ENCODE results near the gene YIPF3.
"Not testable (repeated sequence)": the region's sequence is repeated elsewhere in the genome, so short reads cannot be mapped to it uniquely, and the experiment has no call there.

YIPF3 gene

DNA sequence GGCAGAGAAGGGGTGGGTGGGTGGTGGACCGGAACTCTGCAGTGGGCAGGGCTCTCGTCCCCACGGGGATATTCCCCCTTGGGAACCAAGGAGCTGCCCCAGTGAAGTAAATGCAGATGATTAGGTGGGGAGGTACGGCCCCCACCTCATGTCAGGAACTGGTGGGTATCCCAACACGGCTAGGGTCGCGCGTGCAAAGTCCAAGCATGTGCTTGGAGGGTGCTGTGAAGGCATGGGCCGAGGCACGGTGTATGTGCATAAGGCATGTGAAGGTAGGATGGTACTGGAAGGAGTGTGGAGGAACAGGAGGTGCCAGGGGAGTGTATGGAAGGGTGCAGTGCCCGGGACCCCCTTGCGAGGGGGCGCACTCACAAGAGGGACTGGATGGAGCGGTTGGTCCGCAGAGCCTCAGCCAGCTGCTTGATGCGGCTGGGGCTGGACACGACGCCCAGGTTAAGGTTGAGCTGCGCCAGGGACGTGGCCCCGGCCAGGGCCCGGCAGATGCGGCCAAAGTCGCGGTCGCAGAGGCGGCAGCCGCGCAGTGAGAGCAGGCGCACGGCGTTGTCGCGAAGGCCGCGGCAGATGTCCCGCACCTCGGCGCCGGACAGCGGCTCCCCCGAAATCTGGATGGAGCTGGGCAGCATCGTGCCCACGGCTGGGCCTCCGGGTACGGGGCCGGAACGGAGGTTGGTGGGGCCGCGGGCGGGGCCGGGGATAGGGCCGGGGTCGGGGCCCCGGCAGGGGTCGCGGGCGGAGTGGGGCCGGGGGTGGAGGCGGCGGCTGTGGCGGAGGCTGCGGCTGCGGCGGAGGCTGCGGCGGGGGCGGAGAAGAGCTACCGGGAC lies 7.4 kb downstream of the YIPF3 start:
- DNase-seq = no peak

DNA sequence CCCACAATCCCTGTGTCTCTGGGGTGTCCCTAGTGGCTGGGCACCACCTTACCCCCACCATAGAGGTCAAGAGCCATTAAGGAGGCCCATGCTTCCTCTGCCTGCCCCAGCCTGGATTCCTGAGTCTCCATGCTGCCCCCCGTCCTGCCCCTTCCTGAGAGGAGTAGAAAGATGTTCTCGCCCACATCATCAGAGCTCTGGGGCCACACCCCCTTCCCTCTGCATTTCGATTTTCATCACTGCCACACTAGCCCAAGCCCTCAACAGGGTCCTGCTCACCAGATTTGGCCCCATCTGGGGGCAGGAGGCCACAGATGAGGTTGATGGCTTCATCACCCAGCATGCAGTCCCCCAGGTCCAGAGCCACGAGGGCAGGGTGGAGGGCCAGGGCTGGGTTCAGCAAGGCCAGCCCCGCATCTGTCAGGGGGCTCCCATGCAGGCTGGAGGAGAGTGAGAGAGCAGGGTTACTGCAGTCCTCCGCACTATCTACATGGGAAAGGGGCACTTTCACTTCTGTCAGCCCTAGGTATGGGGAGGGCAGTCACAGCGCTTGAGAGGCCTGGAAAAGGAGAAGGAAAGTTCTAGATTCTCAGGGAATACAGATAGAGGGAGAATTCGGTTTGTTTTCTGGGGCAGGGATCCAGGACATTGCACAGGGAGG lies 8.1 kb downstream of the YIPF3 start:
- DNase-seq = no peak

DNA sequence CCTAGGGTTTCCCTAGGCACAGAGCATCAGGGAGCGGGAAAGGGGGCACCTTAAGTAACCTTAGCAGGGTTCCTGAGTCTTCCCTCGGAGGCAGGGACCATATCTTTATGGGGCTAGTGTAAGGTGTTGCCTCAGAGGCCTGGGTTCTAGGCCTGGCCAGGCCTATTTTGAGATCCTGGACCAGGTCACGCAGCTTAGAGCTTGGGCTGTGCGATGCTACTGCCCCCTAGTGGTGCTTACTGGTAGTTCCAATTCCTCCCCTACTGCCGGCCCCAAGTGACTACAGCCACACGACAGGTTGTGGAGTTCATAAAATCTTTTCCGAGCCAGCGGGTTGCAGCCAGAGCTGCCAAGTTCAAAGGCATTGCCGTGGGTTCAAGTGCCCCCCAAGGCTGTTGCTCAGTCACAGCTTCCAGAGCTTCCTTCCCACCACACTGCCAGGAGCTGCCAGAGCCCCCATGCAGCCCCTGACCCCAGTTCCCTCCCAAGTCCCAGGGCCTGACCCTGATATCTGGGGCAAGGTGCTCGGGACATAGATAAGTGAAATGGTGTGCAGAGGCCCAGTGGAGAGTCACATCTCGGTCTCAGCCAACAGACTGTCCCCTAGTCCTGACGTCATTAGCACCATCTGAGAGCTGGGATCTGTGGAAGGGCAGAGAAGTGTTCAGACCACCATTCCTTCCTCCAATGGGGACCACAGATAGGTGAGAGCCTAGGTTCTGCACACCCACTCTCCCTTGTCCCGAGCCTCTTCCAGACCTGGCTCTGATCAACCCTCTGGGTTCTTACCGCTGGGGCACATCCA lies 9.9 kb downstream of the YIPF3 start:
- peak; percentile 62 for DNase-seq

DNA sequence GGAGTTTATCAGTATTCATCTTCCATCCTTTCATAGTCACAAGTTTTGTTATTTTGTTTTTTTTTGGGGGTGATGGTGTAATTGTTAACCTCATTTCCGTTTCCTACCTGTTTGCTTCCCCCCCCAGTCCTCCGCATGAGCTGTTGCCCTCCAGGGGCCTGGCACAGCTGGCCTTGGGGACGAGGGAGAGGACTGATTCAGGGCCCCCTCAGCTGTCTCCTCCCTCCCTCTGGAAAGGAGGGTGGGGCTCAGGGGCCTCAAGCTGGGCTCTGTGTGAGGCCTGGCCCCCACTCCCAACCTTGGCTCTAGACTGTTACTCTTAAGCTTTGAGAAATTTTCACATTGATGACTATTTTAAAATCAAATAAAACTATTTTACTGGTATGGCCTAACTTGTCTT lies 10.6 kb downstream of the YIPF3 start:
- no peak for DNase-seq

DNA sequence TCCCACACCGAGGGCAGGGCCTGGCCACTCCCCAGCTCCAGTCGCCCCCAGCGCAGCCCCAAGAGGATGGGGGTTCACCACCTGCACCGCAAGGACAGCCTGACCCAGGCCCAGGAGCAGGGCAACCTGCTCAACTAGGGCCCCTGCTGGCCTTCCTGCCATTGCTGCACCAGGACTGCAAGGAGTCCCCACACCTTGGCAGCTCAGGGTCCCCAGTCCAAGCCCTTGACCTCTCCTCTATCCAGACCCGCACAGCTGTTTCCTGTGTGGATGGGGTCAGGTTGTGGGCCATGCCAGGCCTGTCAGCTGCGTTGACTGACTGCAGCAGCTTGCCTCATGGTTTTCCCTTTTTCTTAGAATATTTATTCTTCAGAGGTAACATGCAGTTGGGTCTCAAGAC lies 11.0 kb downstream of the YIPF3 start:
- no peak for DNase-seq

DNA sequence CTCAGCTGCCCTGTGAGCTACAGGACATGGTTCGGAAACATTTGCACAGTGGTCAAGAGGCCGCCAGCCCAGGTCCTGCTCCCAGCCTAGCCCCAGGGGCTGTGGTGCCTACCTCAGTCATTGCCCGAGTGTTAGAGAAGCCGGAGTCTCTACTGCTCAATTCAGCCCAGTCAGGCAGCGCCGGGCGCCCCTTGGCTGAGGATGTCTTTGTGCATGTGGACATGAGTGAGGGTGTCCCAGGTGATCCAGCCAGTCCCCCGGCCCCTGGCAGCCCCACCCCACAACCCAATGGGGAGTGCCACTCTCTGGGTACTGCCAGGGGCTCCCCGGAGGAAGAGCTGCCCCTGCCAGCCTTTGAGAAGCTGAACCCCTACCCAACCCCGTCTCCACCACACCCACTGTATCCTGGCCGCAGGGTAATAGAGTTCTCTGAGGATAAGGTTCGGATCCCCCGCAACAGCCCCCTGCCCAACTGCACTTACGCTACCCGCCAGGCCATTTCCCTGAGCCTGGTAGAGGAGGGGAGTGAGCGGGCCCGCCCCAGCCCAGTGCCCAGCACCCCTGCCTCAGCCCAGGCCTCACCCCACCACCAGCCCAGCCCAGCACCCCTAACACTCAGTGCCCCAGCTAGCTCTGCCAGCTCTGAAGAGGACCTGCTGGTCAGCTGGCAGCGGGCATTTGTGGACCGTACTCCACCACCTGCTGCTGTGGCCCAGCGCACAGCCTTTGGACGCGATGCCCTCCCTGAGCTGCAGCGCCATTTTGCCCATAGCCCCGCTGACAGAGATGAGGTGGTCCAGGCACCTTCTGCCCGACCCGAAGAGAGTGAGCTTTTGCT lies 11.8 kb downstream of the YIPF3 start:
- no peak for DNase-seq

DNA sequence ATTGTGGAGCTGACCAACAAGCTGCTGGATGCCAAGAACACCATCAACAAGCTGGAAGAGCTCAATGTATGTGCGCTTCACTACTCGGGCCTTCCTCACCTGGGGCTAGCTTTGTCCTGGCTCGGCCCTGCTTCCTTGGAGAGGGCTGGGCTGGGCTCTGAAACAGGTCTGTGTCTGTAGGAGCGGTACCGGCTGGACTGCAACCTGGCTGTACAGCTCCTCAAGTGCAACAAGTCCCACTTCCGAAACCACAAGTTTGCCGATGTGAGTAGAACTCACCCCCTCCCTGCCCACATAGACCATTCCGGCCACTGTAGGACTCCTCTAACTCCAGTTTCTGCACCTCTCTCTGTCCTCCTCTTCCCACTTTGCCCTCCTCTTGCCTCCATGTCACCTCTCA lies 13.3 kb downstream of the YIPF3 start:
- no peak for DNase-seq

DNA sequence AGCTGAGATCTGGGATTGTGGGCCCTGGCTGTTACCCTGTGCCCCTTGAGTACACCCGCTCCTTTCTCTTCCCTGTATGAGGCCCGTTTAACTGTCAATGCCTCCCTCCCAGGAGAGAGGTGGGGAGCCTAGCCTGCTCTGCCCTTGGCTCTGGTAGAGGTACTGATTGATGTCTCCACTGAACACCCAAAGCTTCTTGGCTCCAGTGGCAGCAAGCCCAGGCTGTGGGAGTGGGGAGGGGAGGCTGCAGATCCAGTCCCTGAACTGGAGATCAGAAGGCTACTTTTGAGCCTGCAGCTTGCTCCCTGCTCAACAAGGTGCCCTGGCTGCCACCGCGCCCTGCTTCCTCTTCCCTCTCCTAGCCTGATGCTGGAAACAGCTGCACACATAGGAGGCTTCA lies 14.1 kb downstream of the YIPF3 start:
- DNase-seq = no peak

DNA sequence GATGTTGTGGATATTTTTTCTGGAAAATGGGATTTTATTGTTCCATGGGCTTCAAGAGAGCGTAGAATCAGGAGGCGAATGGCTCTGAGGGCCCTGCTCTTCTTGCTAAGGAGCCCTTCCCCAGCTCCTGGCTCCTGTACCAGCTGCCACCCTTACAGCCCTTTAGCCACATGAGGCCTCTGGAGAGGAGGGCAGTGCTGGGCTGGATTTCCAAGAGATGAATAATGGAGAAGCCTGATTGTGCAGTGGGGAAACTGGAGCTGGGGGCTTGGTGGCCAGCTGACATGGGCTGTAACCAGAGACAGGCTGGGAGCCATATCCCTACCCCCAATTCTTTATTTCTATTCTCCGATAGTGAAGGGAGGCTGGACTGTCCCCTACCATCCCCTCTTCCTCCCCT lies 15.8 kb downstream of the YIPF3 start:
- DNase-seq = no peak

DNA sequence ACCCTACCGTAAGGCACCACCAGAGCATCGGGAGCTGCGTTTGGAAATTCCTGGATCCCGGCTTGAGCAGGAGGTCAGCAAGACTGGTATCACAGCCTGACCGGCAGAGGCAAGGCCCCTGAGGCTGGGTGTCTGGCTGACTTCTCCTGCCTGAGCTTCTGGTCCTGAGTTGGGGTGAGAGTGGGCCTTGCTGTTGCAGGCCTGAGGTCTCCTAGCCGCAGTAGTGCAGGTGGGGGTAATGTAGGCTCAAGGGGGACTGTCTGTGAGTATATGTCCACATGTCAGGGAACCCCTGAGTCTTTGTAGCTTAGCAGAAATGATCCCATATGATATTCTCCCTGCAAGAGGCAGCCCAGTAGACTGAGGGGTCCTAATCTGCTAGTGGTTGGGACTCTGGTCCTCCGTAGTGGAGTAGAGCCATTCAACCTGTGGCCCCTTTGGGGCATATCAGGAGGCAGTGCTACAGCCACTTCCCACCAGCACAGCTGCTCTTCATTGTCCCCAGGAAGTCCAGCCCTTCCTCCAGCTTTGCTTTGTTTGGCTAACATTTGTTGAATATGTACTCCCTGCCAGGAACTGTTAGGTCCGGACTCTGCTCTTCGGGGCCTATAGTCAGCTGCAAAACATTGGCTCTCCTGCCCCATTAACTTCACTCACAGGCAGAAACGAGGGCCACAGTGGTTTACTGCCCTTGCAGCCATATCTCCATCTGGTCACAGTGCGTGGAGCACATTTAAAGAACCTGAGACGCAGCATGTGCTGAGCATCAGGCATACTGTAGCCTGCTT lies 17.5 kb downstream of the YIPF3 start:
- DNase-seq = no peak

DNA sequence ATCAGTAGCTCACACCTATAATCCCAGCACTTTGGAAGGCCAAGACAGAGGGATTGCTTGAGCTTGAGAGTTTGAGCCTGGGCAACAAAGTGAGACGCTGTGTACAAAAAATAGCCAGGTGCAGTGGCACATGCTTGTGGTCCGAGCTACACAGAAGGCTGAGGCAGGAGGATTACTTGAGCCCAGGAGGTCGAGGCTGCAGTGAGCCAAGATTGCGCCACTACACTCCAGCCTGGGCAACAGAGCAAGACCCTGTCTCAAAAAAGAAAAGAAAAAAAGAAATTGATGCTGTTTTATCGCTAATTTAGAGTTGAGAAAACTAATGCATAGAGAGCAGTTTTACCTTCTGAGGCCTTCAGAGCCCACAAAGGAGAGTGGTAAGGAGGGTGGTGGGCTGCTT lies 18.4 kb downstream of the YIPF3 start:
- DNase-seq = not testable (repeated sequence)

DNA sequence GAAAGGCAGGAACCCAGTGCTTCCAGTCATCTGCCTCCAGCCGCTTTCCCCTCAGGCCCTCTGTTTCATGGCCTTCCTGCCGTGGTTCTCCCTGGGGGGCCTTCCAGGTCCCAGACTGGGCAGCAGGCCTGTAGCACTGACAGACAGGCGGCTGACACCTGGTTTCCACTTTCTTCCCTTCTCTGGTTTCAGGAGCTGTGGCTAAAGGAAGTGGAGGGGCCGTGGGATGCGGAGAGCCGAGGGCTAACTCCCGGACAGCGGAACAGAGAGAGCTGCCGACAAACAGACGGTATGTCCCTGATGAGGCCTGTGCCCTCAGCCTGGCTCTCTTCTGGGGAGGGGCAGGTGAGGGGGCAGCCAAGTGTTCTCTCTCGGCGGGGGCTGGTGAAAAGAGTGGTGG lies 19.0 kb downstream of the YIPF3 start:
- DNase-seq = no peak

DNA sequence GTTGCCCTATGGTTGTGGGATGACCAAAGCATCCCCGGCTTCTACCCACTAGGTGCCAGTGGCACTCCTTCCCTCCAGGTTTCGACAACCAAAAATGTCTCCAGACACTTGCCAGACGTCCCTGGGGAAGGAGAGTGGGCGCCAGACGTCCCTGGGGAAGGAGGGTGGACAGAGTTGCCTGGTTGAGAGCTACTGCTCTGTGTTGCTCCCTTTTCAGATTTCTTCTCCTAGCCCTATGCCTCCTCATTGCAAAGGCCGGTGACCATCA lies 19.7 kb downstream of the YIPF3 start:
- DNase-seq = no peak

DNA sequence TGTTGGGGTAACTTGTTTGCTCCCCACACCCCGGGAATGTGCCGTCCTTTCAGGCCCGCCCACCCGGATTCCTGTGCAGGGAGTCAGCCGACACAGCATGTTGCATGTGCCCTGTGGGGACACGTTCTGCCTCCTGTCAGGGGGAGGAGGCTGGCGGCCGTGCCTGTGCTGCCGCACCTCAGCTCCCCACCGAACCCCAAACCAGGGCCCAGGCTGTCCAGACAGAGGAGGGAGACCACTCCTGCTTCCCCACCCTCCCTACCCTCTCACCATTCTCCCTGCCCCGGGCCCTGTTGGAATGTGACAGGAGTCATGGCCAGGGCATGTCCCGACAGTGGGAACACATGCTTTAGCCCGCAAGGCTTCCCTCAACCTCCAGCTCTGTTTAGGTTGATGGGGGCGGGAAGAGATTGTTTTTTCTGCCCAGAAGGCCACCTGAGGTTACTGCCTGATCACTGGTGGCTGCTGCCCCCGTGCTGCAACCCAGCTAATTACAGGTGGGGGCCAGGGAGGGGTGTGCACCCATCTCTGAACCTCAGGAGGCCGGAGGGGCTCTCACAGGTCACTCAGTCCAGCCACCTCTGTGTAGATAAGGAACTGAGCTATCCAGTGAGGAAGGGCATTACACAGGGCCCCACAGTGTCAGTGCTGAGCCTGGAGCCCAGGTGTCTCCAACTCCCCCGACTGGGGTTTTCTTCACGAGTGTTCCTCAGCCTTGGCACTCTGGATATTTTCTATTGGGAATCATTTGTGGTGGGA lies 20.2 kb downstream of the YIPF3 start:
- DNase-seq = no peak

DNA sequence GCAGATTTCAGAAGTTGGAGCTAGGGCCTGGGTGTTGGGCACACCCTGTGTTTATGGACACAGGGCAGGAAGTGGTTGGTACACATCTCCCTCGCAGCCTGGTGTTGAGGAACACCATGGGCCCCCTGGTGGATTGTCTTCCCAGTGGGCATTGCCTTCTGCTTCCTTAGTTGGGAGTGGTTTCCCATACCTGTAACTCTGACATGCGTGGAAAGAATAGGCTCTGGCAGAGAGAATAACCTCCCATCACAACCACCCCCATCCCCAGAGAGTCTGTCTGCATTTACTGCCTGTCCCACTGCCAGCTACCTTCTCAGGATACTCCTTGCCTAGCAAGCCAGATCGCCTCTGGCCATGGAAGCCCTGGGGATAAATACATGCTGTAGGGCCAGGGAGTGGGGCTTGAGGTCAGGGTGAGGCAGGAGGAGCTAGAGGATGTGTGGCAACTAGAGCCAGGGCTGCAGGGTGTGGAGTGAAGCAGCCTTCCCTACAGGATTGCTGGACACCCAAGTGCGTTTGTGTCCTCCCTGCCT lies 21.3 kb downstream of the YIPF3 start:
- no peak for DNase-seq

DNA sequence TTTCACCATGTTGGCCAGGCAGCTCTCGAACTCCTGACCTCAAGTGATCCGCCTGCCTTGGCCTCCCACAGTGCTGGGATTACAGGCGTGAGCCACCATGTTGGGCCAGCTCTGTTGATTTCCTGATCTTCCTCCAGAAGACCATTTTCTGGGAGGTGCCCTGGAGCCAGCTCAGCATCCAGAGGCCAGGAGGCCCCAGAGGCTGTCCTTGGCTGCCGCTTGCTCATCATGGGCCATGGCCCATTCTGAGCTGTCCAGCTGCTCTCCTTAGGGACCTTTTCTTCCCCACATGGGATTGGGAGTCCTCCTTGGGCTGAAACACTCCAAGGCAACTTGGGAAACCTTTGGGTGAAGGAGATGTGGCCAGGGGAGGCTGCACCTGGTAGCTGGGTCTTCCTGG lies 22.0 kb downstream of the YIPF3 start:
- no peak for DNase-seq

DNA sequence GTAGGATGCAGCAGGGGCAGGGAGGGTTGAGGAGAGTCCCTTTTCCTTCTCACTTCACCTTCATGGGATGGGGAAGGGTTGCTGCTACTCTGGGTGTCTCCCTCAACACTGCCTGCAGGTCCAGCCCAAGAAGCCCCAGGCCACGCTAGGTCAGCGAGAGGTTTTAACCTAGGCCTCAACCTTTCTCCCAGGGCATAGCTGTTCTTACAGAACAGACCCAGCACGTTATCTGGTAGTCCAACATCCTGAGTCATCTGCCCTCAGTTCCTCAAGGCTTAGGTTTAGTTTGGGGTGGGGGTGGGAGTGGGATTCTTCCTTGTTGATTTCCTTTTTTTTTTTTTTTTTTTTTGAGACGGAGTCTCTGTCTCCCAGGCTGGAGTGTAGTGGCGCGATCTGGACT lies 22.4 kb downstream of the YIPF3 start:
- no peak for DNase-seq

DNA sequence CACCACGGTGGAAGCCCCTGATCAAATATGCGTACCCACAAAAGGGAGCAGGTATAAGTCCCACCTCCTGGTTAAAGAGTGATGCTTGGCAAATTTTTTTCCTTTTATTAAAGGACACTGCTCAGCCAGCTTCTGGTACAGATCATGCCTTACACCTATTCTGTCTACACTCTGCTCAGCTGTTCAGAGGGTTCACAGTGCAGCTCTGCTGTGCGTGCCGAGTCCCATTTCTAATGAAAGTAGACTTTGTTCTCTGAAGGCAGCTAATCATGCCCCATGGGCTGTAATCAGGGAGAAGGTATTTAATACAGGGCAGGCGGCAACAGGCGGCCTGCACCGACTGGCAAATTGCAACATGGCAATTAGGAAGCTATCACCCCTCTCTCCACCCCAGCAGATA lies 22.9 kb downstream of the YIPF3 start:
- DNase-seq = no peak

DNA sequence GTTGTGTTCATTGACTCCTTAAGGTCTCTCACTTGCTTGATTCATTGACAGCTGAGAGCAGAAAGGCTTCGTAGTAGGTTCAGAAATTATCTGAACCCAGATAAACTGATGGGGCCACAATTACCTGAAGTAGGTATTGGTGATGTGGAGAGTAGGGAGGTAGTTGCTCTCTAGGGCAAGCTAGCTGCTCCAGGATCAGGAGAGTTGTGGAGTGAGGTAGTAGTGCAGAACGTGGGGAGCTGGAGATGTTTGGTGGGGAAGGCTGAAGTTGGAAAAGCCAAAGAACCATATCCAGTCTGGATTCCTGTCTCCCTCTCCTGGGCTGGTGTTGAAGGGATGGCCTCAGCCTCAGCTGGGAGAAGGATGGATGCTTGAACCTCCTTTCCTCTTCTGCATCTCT lies 23.5 kb downstream of the YIPF3 start:
- DNase-seq = no peak

DNA sequence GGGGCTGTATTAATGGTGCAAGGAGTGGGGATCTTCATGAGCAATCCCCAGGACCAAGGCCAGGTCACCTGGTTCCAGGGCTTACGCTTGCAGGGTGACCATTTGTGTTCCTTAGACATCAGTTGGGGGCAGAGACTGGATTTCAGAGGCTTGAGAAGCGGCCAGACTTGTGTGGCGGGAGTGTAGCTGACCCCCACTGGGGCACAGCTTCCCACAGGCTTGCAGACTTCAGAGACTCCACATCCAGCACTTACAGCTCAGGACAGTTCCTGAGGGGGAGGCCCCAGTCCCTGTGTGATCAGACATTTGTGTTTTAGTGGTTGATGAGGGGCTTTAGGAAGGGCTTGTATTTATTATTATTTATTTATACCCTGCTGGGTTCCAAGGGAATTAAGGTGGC lies 24.1 kb downstream of the YIPF3 start:
- DNase-seq = no peak

All from NK-92 treated with Interleukin-12 subunit alpha and Interleukin-12 subunit beta, amount 100 ng/mL, for 24 hours (cell line).